OCI-LY1 (cell line): ENCODE results near the gene BAG5.

Source experiments
- H2AFZ ChIP-seq: fragments of 200-600 bp; sonication (generic), shearing (Covaris generic); 2 replicates; pipeline ENCODE4 v1.6.0; 2014; ENCODE audit warnings: antibody characterized with exemption, mild to moderate bottlenecking, low read length
- H3F3A ChIP-seq: fragments of 200-600 bp; sonication (generic), shearing (Covaris generic); 2 replicates; pipeline ENCODE4 v1.6.0; 2014; ENCODE audit warnings: mild to moderate bottlenecking, antibody characterized with exemption, low read length, moderate library complexity; ENCODE audit not compliant: insufficient read depth
- H3K27ac ChIP-seq: fragments of 200-600 bp; sonication (generic); 2 replicates; pipeline ENCODE4 v1.5.1; 2014; ENCODE audit warnings: low read length, mixed run types, mild to moderate bottlenecking, low read depth; ENCODE audit not compliant: poor library complexity, severe bottlenecking
- H3K27me3 ChIP-seq: fragments of 200-600 bp; sonication (generic); 2 replicates; pipeline ENCODE4 v1.6.0; 2014; ENCODE audit warnings: antibody characterized with exemption, mild to moderate bottlenecking, low read length, moderate library complexity; ENCODE audit not compliant: insufficient read depth
- H3K36me3 ChIP-seq: fragments of 200-600 bp; sonication (generic); 2 replicates; pipeline ENCODE4 v1.6.1; 2014; ENCODE audit warnings: mild to moderate bottlenecking, antibody characterized with exemption, low read length, moderate library complexity, mixed read lengths; ENCODE audit not compliant: insufficient read depth
- H3K4me1 ChIP-seq: fragments of 200-600 bp; sonication (generic); 2 replicates; pipeline ENCODE4 v1.5.1; 2014; ENCODE audit warnings: mild to moderate bottlenecking, low read length, moderate library complexity; ENCODE audit not compliant: insufficient read depth, severe bottlenecking
- H3K4me2 ChIP-seq: fragments of 200-600 bp; sonication (generic), shearing (Covaris generic); 2 replicates; pipeline ENCODE4 v1.6.1; 2014; ENCODE audit warnings: low read length
- H3K4me3 ChIP-seq: fragments of 200-600 bp; sonication (generic); 2 replicates; pipeline ENCODE4 v1.5.1; 2014; ENCODE audit warnings: low read length, low read depth, mild to moderate bottlenecking, mixed read lengths; ENCODE audit not compliant: poor library complexity, severe bottlenecking
- H3K79me2 ChIP-seq: fragments of 200-600 bp; shearing (Covaris generic); 2 replicates; pipeline ENCODE4 v1.6.1; 2016; ENCODE audit warnings: mixed run types, low read length, mixed read lengths; ENCODE audit not compliant: insufficient read depth
- H3K9ac ChIP-seq: fragments of 200-600 bp; sonication (generic), shearing (Covaris generic); 2 replicates; pipeline ENCODE4 v1.6.1; 2014; ENCODE audit warnings: mild to moderate bottlenecking, low read length, mixed read lengths
- H3K9me2 ChIP-seq: fragments of 200-600 bp; sonication (generic), shearing (Covaris generic); 2 replicates; pipeline ENCODE4 v1.6.1; 2014; ENCODE audit warnings: low read depth, mild to moderate bottlenecking, low read length, mixed read lengths
- H3K9me3 ChIP-seq: fragments of 200-600 bp; shearing (Covaris generic); 2 replicates; pipeline ENCODE4 v1.6.1; 2014; ENCODE audit warnings: low read length, mixed read lengths
- H4K20me1 ChIP-seq: fragments of 200-600 bp; sonication (generic), shearing (Covaris generic); 2 replicates; pipeline ENCODE4 v1.6.0; 2016; ENCODE audit warnings: mild to moderate bottlenecking, low read length; ENCODE audit not compliant: insufficient read depth
- EZH2 ChIP-seq: fragments of 200-600 bp; sonication (generic), shearing (Covaris generic); IDR thresholded peaks from 2 replicates; pipeline ENCODE4 v1.8.0; 2017; ENCODE audit warnings: borderline replicate concordance, mixed run types, mild to moderate bottlenecking, antibody characterized with exemption, low read length, moderate library complexity, mixed read lengths
- TF ChIP-seq, protein P1 (sequence below): fragments of 200-600 bp; sonication (generic), shearing (Covaris generic); IDR thresholded peaks from 2 replicates; pipeline ENCODE4 v1.5.1; 2017; ENCODE audit warnings: mild to moderate bottlenecking, antibody characterized with exemption, low read length, moderate library complexity, mixed read lengths

The BAG5 gene

GRCh38 chr14:103535081-103535890 lies 27.2 kb downstream of the BAG5 start:
- H3K9me3 ChIP-seq = no peaks in the 10 kb centered on the region
- no peak overlapping the region for H2AFZ ChIP-seq
- peaks cover 6% of the 10 kb centered on the region for H3K4me1 ChIP-seq
- H3K9me2 ChIP-seq = no peaks in the 10 kb centered on the region
- H3F3A ChIP-seq = no peaks in the 10 kb centered on the region
- H3K36me3 ChIP-seq = peaks cover 26% of the 10 kb centered on the region; the same call in 1 of the 2 replicates
- no peak for TF ChIP-seq EZH2
- TF ChIP-seq, protein P1, sequence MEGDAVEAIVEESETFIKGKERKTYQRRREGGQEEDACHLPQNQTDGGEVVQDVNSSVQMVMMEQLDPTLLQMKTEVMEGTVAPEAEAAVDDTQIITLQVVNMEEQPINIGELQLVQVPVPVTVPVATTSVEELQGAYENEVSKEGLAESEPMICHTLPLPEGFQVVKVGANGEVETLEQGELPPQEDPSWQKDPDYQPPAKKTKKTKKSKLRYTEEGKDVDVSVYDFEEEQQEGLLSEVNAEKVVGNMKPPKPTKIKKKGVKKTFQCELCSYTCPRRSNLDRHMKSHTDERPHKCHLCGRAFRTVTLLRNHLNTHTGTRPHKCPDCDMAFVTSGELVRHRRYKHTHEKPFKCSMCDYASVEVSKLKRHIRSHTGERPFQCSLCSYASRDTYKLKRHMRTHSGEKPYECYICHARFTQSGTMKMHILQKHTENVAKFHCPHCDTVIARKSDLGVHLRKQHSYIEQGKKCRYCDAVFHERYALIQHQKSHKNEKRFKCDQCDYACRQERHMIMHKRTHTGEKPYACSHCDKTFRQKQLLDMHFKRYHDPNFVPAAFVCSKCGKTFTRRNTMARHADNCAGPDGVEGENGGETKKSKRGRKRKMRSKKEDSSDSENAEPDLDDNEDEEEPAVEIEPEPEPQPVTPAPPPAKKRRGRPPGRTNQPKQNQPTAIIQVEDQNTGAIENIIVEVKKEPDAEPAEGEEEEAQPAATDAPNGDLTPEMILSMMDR = no peak
- H4K20me1 ChIP-seq = no peaks in the 10 kb centered on the region
- no peak overlapping the region for H3K4me2 ChIP-seq
- H3K9ac ChIP-seq = no peak overlapping the region
- peaks cover 2% of the 10 kb centered on the region; the same call in 1 of the 2 replicates for H3K79me2 ChIP-seq
- H3K27ac ChIP-seq = no peak overlapping the region
- no peak overlapping the region for H3K4me3 ChIP-seq
- H3K27me3 ChIP-seq = 0 out of 2 replicates have a peak, but pooled peaks cover 6% of the 10 kb centered on the region

DNA sequence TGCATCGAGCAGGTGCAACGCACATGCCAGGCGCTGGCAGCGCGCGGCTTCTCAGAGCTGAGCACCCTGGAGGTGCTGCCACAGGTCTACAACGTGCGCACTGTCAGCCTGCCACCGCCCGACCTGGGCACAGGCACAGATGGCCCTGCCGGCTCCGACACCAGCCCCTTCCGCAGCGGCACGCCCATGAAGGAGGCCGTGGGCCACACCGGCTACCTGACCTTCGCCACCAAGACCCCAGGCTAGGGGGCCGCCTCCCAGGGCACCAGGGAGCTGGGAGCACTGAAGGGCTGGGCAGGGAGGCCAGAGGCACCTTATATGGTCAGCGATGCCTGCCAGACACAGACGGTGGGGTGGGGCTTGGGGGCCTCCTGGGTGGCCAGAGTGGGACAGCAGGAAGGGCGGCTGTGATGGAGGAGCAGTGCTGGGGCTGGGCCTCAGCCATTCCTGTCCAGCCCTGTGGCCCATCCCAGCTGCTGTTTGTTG lies 27.8 kb downstream of the BAG5 start:
- no peak overlapping the region for H2AFZ ChIP-seq
- H3K4me1 ChIP-seq = peaks cover 13% of the 10 kb centered on the region
- H3K9me3 ChIP-seq = no peaks in the 10 kb centered on the region
- no peaks in the 10 kb centered on the region for H3K9me2 ChIP-seq
- no peak overlapping the region for H3K9ac ChIP-seq
- no peak overlapping the region for H3K4me3 ChIP-seq
- H3K79me2 ChIP-seq = peaks cover 3% of the 10 kb centered on the region; the same call in 1 of the 2 replicates
- no peak overlapping the region for H3K4me2 ChIP-seq
- peaks cover 27% of the 10 kb centered on the region; the same call in 1 of the 2 replicates for H3K36me3 ChIP-seq
- H3K27ac ChIP-seq = no peak overlapping the region
- H3K27me3 ChIP-seq = 0 out of 2 replicates have a peak, but pooled peaks cover 6% of the 10 kb centered on the region
- H4K20me1 ChIP-seq = no peaks in the 10 kb centered on the region
- TF ChIP-seq, protein P1 = no peak
- TF ChIP-seq EZH2 = no peak
- no peaks in the 10 kb centered on the region for H3F3A ChIP-seq

- no peak for TF ChIP-seq EZH2
- TF ChIP-seq, protein P1 = no peak
- Histone ChIP-seq H3F3A (no peaks in the 10 kb centered on the region), H3K36me3 (peaks cover 27% of the 10 kb centered on the region; the same call in 1 of the 2 replicates), H3K9ac (no peak overlapping the region), H3K9me2 (no peaks in the 10 kb centered on the region), H3K79me2 (peaks cover 8% of the 10 kb centered on the region), H3K4me1 (peaks cover 14% of the 10 kb centered on the region), H2AFZ (no peak overlapping the region), H3K4me3 (no peak overlapping the region), H3K9me3 (no peaks in the 10 kb centered on the region), H3K4me2 (no peak overlapping the region), H3K27ac (no peak overlapping the region), H4K20me1 (no peaks in the 10 kb centered on the region), H3K27me3 (0 out of 2 replicates have a peak, but pooled peaks cover 3% of the 10 kb centered on the region)
Observed at GRCh38 chr14:103533999-103534575, 28.4 kb downstream of the BAG5 start.
